SJSA1 (cell line): ENCODE results near the gene COQ8A. TPM values are rescaled to one million over a fixed set of nuclear protein-coding genes. Genes with fewer than 3 reads are reported as not detected.

Experiments
- DNase-seq, 2 experiments: peaks; one replicate each; pipeline ENCODE4 v3.0.0-alpha.2; 2015 to 2020; ENCODE audit warnings: low spot score in 2 of 2, low read depth in 1 of 2
- H3K27ac ChIP-seq: fragments of 250-450 bp; sonication (Bioruptor Pico); 2 replicates; pipeline ENCODE4 v1.5.1; 2020; ENCODE audit warnings: mild to moderate bottlenecking, moderate library complexity
- H3K27me3 ChIP-seq: fragments of 250-450 bp; sonication (Bioruptor Pico); replicated peaks from 2 replicates; pipeline ENCODE4 v1.5.1; 2020; ENCODE audit warnings: mild to moderate bottlenecking, moderate library complexity
- H3K36me3 ChIP-seq: fragments of 250-450 bp; sonication (Bioruptor Pico); 2 replicates; pipeline ENCODE4 v1.5.1; 2020; ENCODE audit warnings: mild to moderate bottlenecking
- H3K4me1 ChIP-seq: fragments of 250-450 bp; sonication (Bioruptor Pico); replicated peaks from 2 replicates; pipeline ENCODE4 v1.6.1; 2021; ENCODE audit warnings: mild to moderate bottlenecking
- H3K4me3 ChIP-seq: fragments of 250-450 bp; sonication (Bioruptor Pico); 2 replicates; pipeline ENCODE4 v1.5.1; 2020; ENCODE audit warnings: mild to moderate bottlenecking
- H3K9me3 ChIP-seq: fragments of 250-450 bp; sonication (Bioruptor Pico); replicated peaks from 2 replicates; pipeline ENCODE4 v1.5.1; 2020; ENCODE audit warnings: mild to moderate bottlenecking
- total RNA-seq: library from RNA; depleted of rRNA; stranded (reverse); fragments of >200 nt; shearing (Covaris generic); gene quantifications from 2 replicates; pipeline ENCODE4 v1.2.3, GENCODE V29; 2014

The COQ8A gene
- total RNA-seq, 1 experiment from 2014 or later: 4.8 TPM

DNA sequence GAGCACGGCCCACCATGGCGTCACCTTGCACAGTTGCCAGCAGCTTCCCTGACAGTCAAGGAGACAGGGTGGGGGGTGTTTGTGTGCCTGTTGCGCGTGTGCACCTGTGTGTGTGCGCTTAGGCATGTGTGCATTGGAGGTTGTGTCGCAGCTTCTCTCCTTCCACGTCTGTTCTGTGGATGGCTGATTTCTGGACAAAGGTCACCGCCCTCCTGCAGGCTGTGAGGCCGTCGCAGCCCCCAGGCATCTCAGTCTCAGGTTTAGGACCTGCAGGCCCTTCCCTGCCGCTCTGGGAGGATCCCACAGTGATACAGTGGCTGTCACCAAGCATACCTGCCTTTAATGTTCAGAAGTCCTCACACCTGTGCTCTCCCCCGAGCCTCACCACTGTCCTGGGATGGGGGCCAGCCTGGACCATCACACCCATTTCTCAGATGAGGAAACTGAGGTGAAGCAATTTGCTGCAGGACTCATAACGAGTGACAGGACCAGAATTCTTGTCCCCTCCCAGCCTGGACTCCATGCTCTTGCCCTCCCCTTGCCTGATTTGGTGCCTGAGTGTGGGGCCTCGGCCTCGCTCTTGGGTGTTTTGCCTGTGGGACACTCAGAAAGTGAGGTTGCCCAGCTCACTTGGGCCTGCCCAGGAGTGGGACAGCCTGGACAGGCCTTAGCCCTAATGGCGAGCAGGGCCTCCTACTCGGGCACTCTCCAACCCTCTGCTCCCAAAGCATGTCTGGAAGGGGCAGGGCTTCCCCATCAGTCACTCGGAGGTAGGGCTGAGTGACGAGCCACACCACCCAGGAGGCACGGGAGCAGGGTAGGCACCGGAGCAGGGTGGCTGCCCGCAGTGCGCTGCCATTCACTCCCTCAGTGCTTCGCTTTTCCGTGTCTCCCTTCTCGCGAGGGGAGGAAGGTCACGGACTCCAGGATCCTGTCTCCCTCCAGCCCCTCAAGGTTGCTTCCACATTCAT is 22.6 kb downstream of the COQ8A start:
- Histone ChIP-seq H3K4me1 (no peaks in the 10 kb centered on the region), H3K4me3 (no peak overlapping the region), H3K9me3 (no peaks in the 10 kb centered on the region), H3K27me3 (no peaks in the 10 kb centered on the region), H3K27ac (no peak overlapping the region), H3K36me3 (no peaks in the 10 kb centered on the region)
- no peak for DNase-seq

DNA sequence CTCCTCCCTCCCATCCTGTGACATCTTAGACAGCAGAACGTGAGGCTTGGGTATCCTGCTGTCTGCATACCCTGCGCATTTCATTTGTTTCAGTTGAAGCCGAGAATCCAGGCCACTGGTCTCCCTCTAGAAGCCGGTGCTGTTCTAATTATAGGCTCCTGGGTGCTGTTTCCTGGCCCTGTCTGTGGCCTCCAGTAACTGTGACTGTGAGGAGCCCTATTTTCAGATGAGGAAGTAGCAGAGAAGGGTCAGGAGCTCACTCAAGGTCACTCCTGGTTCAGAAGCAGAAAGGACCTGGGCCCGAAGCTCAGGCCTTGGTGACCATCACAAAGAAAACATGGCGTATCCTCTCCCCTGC is 24.0 kb downstream of the COQ8A start:
- no peak for DNase-seq
- Histone ChIP-seq H3K36me3 (no peaks in the 10 kb centered on the region), H3K4me3 (no peak overlapping the region), H3K27me3 (no peaks in the 10 kb centered on the region), H3K27ac (no peak overlapping the region), H3K4me1 (no peaks in the 10 kb centered on the region), H3K9me3 (no peaks in the 10 kb centered on the region)

DNA sequence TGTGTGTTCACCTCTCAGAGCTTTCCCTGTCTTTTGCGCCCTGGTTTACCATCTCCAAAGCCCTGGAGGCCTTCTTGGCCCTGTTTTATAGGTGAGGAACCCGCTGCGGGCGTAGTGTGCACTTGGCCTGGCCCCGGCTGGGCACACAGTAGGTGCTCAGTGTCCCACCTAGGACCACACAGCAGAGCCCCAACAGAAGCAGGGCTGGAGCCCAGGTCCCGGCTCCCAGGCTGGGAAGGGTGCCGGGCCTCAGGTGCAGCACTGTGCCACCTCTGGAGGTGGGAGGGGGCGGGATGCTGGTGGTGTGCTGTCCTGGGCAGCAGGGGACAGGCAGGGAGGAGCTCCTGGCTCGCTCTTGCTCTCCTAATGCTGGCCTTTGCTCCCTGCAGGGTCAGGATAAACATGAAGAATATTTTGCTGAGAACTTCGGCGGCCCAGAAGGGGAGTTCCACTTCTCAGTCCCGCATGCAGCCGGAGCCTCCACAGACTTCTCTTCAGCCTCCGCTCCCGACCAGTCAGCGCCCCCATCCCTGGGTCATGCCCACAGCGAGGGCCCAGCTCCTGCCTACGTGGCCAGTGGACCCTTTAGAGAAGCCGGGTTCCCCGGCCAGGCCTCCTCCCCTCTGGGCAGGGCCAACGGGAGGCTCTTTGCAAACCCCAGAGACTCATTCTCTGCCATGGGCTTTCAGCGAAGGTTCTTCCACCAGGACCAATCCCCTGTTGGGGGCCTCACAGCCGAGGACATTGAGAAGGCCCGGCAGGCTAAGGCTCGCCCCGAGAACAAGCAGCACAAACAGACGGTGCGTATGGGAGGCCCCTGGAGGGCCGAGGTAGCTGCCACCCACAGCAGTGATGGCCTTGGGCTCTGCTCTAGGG is 24.8 kb downstream of the COQ8A start:
- no peak for DNase-seq
- Histone ChIP-seq H3K27ac (no peak overlapping the region), H3K4me3 (no peak overlapping the region), H3K27me3 (no peaks in the 10 kb centered on the region), H3K36me3 (no peaks in the 10 kb centered on the region), H3K9me3 (no peaks in the 10 kb centered on the region), H3K4me1 (no peaks in the 10 kb centered on the region)

DNA sequence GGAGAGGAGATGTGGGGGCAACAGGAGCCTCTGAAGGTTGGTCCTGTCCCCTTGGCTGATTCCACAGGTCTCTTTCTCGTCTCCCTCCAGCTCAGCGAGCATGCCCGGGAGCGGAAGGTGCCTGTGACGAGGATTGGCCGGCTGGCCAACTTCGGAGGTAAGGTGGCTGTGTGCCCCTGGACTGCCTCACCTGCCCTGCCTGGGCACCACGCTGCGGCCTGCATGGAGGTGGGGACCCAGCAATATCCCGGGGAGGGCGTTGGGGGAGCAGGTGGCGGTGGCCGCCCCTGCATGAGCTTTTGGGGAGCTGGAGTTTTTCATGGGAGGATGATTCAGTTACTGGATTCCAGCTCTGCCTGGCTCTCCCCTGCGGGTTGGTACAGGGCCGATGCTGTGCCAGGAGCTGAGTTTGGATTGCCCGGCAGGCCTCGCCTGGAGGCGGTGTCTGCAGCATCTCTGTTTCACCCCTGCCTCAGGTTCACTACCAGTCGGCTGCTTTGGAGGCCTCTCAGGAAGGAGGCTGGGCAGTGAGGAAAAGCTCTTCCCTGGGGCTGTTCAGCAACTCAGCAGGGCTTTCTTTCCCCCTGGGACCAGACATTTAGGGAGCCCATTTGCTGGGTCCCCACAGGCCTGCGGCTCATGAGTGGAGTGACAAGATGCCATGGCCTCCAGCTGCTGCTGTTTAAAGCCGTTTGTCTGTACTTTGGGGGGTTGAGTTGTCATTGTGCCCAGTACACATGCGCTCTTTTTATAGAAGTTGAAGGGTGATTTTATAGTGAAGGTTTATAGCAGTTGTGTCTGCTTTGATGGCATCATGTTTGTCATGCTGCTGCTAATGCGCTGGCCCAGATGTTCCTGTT is 25.7 kb downstream of the COQ8A start:
- H3K27me3 ChIP-seq: no peaks in the 10 kb centered on the region

DNA sequence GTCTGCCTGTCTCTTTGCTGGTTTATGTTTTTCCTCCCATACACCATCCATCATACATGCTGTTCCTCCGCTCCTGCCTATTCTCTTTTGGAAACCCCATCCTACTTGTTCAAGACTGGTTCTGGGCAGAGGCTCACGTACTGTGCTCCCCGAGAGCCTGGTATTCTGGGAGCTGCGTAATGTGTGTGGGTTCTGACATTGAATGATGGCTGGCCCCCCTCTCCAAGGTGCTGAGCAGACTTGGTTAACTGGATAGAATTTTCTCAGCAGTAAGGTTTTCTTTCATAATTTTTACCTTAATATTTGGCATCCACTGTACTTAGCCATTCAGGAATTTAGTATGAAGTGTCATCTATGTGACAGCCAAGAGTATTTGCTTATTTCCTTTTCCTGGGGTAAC is 26.6 kb downstream of the COQ8A start:
- Histone ChIP-seq H3K4me3 (no peak overlapping the region), H3K27ac (no peak overlapping the region), H3K27me3 (no peaks in the 10 kb centered on the region), H3K9me3 (no peaks in the 10 kb centered on the region), H3K4me1 (no peaks in the 10 kb centered on the region), H3K36me3 (no peaks in the 10 kb centered on the region)
- DNase-seq: no peak

More for the DNA sequence above, 25.7 kb downstream of the COQ8A start:
- H3K9me3 ChIP-seq: no peaks in the 10 kb centered on the region
- H3K4me3 ChIP-seq: no peak overlapping the region
- no peaks in the 10 kb centered on the region for H3K36me3 ChIP-seq
- no peaks in the 10 kb centered on the region for H3K4me1 ChIP-seq
- DNase-seq: no peak
- no peak overlapping the region for H3K27ac ChIP-seq

DNA sequence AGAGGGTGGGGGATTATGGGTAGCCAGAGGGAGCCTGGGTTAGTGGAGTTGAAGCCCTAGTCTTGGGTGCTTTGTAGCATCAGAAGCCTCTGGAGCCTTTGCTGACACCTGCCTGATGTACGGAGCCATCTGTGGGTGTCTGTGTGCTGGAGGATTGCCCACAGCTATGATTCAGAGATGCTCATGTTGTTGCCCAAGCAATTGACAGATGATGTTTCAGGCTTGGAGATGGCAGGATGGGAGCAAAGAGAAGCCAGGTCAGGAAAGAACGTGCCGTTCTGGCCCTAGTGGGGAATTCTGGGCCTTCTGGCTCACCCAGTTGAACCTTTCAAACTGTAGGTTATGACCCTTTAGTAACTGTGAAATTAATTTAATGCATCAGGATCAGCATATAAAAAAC is 27.6 kb downstream of the COQ8A start:
- Histone ChIP-seq H3K4me1 (no peaks in the 10 kb centered on the region), H3K4me3 (no peak overlapping the region), H3K27ac (no peak overlapping the region), H3K36me3 (no peaks in the 10 kb centered on the region), H3K9me3 (peaks cover 3% of the 10 kb centered on the region; the same call in 1 of the 2 replicates), H3K27me3 (no peaks in the 10 kb centered on the region)
- no peak for DNase-seq

DNA sequence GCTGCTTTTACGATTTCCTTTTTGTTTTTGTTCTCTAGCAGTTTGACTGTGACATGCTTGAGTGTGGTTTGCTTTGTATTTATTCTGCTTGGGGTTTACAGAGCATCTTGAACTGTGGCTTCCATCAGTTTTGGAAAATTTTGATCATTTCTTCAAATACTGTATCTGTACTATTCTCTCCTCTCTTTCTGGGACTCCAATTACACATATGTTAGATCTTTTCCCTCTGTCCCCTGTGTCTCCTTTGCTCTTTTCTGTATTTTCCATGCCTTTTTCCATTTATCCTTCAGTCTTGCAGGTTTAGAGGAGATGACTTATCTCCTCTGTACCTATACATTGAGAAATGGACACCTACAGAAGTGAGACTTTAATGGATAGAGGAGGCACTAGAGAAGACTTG is 31.7 kb downstream of the COQ8A start:
- H3K4me3 ChIP-seq: no peak overlapping the region
- H3K27ac ChIP-seq: no peak overlapping the region
- peaks cover 3% of the 10 kb centered on the region; the same call in 1 of the 2 replicates for H3K9me3 ChIP-seq
- DNase-seq: no peak
- no peaks in the 10 kb centered on the region for H3K36me3 ChIP-seq
- H3K4me1 ChIP-seq: peaks cover 20% of the 10 kb centered on the region
- H3K27me3 ChIP-seq: no peaks in the 10 kb centered on the region

DNA sequence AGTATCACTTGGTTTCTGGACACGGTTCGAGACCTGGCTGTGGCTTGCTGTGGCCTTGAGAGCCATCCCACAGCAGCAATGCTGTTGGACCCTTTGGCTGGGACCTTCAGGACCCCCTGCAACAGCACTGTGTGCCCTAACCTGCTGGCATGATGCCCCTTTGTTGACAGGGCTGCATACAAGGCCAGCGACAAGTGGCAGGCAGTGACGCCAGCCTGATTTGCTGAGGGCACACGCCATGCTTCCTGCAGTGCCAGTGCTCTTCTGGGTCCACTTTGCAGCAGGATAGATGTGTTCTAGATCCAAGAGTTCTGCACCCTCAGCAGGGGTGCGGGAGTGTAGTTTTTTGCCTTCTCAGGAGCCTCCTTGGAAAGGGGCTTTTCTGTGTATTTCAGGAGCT is 32.8 kb downstream of the COQ8A start:
- Histone ChIP-seq H3K4me1 (peaks cover 20% of the 10 kb centered on the region), H3K36me3 (no peaks in the 10 kb centered on the region)

DNA sequence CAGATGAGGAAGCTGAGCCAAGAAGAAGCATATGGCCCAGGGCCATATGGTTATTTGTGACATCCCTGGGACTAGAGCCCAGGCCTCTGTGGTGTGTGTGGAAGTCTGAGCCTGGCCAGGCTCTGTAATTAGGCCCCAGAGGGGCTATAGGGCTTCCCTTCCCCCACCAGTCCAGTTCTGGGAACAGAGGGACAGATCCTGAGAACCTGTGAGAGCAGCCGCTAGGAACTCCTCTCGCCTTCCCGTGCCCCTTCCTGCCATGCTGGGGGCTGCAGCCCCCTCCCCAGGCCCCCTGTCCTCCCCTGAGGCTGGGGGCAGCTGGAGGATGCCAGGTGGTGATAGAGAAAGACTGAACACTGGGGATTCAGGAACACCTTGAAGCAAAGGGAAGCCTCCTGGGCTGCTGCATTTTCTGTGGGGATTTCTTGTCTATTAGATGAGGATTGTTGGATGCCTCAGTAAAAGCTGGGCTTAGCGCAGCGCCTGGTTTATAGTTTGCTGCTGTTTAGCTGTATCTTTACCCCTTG is 33.3 kb downstream of the COQ8A start:
- H3K27ac ChIP-seq: no peak overlapping the region
- H3K27me3 ChIP-seq: no peaks in the 10 kb centered on the region
- peaks cover 3% of the 10 kb centered on the region; the same call in 1 of the 2 replicates for H3K9me3 ChIP-seq
- peaks cover 20% of the 10 kb centered on the region for H3K4me1 ChIP-seq
- H3K36me3 ChIP-seq: no peaks in the 10 kb centered on the region
- no peak for DNase-seq
- H3K4me3 ChIP-seq: no peak overlapping the region

More for the DNA sequence above, 32.8 kb downstream of the COQ8A start:
- Histone ChIP-seq H3K27ac (no peak overlapping the region), H3K9me3 (peaks cover 3% of the 10 kb centered on the region; the same call in 1 of the 2 replicates), H3K27me3 (no peaks in the 10 kb centered on the region), H3K4me3 (no peak overlapping the region)
- no peak for DNase-seq

DNA sequence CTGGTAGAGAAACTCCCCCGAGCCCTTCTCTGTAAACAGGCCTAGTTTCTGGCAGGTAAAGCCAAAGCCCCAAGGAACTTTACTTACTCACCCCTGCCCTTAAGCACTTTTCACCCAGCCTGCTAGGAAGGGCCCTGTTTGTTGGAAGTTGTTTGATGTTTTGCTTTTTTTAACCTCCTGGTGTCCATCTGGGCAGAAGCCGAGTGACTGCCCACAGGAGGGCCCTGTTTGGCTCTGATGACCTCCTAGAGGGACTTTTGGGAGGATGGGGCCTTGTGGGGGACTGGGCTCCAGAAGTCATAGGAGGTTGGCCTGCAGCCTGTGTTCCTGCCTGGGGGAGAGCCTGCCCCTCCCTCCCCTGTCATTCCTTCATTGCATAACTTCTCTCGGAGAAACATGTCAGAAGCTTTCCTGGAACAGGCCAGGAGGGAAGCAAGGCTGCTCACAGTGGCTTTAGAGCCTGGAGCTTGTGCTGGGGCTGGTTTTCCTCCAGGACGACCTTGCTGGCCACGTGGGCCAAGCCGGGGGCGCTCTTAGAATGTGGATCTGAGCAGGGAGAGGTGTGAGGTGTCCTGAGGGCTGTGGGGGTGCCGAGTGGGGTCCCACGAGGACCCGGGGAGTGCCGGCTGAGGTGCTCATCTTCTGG is 33.9 kb downstream of the COQ8A start:
- Histone ChIP-seq H3K27me3 (no peaks in the 10 kb centered on the region), H3K9me3 (peaks cover 3% of the 10 kb centered on the region; the same call in 1 of the 2 replicates), H3K36me3 (no peaks in the 10 kb centered on the region), H3K4me3 (no peak overlapping the region), H3K27ac (no peak overlapping the region), H3K4me1 (peaks cover 20% of the 10 kb centered on the region)
- peak in 1 of 2 experiments; percentile 37 for DNase-seq

DNA sequence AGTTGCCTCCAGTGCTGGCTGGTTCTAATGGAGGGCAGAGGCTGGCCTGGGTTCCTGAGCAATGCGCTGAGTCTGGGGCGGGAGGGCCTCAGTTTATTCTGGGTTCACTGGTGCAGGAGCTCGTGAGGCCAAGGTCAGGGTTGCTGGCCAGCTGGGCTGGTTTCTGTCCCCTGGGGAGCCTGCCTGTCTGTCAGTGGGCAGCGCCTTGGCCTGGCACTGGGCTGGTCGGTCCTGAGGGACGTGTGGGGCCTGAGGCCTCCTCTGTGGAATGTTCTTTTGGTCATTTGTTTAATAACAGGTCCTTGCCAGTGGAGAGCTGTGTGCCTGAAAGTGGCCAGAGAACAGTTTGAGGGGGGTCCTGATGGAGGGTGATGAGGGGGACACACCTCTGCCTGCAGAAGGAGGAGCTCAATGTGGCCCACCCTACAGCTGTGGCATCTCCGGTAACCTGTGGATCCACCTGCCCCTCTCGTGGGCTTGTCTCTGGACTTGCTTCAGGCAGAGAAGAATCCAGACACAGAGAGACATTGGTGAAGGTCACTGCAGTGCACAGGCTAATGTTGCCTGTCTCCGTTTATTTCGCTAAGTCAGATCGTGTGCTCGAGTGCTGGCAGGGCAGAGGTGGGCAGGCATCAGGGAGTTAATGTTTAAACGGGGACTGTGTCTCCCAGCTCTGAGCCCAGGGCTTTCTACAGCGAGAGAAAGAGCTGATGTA is 34.6 kb downstream of the COQ8A start:
- DNase-seq: no peak
- no peaks in the 10 kb centered on the region for H3K27me3 ChIP-seq
- H3K36me3 ChIP-seq: no peaks in the 10 kb centered on the region
- peaks cover 20% of the 10 kb centered on the region for H3K4me1 ChIP-seq
- peaks cover 3% of the 10 kb centered on the region; the same call in 1 of the 2 replicates for H3K9me3 ChIP-seq
- no peak overlapping the region for H3K4me3 ChIP-seq
- H3K27ac ChIP-seq: no peak overlapping the region
